GM18499 (cell line): Measurements from ENCODE around the gene GLRX.
A peak's percentile ranks its signal among the peaks of the same experiment; 100 is the strongest.

ENCODE experiments used
- ATAC-seq: cut with Tn5 transposase; IDR thresholded peaks from one replicate; pipeline ENCODE4 v1.9.1; 2021; ENCODE audit warnings: moderate number of reproducible peaks; ENCODE audit not compliant: insufficient read depth, unreplicated experiment

The GLRX gene

DNA sequence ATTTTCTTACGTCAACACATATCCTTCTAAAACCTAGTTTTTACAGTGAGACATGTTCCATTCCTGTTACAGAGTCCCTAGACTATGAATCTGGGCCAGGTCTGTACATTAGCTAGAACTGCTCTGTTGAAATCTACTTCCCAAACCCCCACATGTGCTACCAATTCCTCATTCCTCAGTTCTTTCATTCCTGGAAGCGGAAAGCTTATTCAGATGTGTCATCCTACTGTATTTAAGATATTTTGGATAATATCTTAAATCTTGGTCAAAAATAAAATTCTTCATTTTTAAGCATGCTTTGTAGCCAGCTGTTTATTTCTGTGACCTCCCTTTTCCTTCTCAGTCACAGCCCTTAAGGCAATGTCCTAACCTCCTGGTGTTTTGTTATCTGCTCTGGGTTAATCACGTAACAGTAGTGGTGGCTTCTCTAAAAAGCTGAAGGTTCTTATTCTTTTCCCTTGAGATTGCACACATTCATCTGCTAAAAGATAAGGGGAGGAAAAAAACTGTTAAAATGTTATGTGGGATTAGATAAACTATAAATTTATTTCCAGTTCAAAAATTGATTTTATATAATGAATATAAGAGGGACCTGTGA lies 35.6 kb downstream of the GLRX start:
- no peak for ATAC-seq

DNA sequence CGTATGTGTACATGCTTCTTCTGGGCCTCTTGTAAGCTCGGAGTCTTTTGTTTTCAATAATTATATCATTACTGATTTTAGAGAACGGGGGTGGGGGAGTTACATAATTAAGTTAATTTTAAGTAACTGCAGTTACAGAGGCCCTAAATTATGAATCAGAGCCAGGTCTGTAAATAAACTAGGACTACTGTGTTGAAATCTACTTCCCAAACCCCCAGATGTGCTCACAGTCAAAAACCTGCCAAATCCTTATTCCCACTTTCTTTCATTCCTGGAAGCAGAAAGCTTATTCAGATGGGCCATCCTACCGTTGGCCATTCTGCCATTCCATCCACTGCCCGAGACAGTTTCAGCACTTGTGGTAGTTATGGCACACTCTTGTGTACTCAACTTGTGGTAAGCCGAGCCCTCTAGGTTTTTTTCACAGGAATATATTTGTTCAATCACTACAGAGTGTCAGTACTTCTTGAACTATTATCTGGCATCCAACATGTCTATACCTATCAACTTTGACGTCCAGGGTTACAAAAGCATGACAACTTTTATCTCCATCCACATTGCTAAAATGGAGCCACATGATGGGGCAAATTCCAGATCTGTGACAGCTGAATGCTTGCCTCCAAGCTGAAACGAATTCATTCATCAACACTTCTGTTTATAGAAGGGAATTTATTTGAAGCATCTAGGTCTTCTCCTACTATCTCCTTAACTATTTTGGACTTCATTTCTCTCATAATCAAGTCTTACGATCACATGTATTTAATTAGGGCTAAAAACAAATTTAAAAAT lies 37.8 kb downstream of the GLRX start:
- no peak for ATAC-seq

DNA sequence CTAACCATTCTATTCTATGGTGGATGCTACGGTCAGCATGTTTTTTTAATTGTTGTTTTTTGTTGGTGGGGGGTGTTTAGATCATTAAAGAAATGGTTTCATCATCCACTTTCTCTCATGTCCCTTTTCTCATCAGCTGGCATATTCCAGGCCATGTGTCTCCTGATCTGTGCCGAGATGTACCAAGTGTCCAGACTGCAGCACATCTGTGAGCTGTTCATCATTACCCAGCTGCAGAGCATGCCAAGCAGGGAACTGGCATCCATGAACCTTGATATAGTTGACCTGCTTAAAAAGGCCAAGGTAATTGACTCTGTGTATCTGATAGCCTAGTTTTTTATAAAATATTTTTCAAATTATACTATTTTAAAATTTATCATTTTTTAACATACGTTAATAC lies 38.9 kb downstream of the GLRX start:
- ATAC-seq, result no peak

DNA sequence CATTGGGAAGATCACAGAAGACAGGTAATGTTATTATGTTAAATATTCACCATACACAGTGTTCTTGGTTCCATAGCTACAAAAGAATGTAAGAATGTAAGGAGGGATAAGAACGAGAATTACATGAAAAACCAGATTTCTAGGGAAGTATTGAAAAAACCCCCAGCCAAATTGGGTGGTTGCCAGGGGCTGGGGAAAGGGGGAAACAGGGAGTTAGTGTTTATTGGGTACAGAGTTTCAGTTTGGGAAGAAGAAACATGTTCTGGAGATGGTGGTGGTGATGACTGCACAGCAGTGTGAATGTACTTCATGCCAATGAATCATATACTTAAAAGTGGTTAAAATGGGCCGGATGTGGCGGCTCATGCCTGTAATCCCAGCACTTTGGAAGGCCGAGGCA lies 40.3 kb downstream of the GLRX start:
- no peak for ATAC-seq

DNA sequence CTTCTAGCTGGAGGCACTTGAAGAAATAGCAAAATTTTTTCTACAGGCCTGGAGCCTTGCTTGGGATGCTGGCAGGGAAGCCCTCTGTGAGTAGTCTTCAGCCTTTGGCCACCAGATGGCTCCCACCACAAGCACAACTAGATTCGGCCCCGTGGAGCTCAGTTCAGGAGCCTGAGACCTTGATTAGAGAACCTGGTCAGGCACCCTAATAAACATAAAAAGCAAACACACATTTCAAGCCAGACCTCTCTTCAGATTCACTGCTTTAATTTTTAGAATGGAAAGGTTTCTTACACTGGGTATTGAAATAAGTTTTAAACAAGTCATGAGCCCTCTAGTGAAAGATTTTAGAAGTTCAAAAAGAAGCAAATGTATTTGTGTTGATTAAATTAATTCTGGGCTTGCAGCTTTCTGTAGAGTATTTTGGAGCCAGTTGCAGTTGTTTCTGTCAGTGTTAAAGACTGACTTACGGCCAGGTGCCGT lies 41.4 kb downstream of the GLRX start:
- ATAC-seq, result peak; percentile 76

DNA sequence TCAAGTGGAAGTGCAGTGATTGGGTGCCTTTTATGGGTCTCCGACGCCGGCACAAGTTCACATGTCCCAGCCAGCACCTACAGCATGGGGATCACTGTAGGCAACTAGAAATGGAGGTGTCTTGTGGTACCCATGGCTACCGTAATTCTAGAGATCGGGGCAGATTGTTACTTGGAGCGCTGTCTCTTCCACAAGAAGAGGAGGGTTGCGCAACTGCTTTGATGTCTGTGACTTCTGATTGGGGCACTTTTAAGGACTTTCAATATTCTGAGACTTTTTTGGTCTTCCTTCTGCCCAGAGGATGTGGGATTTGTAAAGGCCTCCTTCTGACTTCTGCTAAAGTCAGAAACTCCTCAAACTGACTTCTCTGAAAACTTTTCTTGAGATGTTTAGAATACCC lies 41.9 kb downstream of the GLRX start:
- no peak for ATAC-seq

DNA sequence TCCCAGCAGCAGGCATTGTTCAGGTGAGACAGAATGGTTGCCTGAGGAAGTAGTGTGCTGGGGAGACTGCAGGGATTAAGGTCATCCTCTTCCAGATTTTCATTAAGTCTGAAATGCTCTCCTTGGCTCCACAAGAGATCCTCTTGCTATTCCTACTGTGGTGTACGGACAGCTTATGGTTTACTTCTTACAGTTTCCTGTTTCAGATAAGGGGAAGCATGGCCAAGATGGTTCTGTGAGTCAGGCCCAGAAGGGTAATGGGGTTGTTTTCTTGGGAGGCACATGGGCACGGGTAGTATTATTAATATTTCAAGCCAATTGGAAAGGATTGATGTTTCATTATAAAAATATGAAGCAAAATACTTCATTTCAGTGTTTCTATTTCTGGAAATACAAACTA lies 42.9 kb downstream of the GLRX start:
- ATAC-seq, result no peak

DNA sequence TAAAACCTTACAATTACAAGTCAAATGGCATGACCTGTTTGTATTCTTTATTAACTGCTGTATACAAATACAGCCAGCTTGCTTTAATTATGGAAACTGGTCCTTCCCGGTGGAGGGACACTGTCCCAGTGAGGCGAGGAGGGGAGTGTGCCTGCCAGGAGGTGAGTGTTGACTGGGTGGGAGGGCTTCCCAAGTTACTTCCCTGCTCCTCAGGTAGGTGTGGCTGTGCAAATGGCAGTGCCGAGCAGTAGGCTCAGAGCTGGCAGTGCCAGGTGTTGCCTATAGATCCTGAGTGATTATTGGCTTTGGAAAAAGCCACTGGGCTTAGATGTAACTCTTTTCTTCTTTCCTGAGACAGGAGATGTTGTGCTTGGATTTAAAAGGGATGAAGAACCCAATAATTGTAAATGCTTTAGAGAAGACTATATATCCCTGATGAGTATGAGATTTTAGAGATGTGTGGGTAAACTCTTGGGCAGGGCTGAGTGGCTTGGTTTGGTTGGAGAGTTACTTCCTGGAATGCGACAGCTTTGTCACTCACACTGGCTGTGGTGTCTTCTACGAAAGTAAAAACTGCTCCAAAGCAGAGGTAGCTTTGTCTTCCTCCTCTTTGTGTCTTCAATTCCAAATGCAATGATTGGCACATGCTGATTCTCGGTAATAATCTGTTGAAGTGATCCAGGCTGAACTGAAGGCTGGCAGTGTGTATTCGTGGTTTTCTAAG lies 43.7 kb downstream of the GLRX start:
- ATAC-seq, result no peak

DNA sequence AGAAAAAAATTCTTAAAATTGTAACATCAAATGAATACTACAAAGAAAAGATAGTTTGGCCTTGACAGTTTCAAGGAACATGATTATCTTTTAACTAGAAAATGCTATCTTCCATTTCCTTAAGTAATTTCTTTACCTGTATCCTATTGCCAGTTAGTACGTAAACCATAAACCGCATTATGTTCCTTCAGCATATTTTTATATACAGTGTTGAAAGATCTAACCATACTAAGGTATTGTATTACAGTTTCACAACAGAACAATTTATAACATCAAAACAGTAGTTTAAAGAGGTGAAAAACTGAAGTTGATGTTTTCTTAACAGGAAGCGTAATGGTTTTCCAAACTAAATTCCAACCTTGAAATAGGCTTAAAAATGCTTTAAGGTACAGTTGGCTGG lies 45.1 kb downstream of the GLRX start:
- ATAC-seq, result no peak

DNA sequence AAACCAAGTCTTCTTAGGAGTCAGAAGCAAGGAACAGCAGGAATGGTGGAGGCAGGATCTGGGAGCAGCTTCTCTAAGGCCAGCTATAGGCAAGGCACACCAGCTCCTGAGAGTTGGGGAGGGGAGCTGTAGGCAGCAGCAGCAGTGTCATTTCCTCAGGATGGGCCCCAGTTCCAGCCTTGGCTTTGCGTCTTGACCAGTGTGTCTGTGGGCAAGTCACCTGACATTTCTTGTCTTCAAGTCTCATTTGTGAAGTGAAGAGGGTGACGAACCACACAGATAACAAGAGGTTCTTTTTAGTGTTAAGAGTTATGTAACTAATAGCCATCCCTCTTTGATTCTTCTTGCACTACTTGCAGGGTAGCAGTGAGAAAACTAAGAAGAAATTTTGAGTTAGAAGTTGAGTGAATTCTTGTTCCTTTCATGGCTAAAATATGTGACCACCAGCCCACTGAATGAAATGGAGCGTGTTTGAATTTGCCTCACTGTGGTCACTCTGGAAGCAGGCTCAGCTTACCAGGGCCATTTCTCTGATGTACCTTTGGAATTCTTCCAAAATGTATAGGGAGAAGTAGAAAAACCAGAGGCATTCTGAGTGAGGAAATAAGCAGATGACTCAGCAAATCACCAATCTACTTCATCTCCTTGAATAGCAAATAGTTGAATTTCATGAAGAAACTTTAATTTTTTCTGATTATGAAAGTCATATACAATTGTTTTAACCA lies 49.0 kb downstream of the GLRX start:
- ATAC-seq, result no peak

DNA sequence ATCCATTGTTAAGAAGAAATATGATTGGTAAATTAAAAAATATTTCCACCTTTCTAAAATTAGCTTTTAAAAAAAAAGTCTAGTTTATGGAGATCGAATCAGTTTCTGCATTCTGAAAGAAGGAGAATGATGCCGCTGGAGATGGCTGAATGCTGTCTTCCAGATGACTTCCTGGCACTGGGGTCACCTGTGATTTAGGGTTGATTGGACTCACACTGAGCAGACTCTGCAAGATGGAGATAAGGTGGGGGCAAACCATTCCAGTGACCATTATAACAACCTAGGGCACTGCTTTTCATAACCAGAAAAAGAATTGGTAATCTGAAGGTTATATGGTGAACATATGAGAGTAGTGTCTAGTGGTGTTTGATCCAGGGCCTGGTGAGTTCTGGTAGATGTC lies 50.6 kb downstream of the GLRX start:
- ATAC-seq, result no peak

DNA sequence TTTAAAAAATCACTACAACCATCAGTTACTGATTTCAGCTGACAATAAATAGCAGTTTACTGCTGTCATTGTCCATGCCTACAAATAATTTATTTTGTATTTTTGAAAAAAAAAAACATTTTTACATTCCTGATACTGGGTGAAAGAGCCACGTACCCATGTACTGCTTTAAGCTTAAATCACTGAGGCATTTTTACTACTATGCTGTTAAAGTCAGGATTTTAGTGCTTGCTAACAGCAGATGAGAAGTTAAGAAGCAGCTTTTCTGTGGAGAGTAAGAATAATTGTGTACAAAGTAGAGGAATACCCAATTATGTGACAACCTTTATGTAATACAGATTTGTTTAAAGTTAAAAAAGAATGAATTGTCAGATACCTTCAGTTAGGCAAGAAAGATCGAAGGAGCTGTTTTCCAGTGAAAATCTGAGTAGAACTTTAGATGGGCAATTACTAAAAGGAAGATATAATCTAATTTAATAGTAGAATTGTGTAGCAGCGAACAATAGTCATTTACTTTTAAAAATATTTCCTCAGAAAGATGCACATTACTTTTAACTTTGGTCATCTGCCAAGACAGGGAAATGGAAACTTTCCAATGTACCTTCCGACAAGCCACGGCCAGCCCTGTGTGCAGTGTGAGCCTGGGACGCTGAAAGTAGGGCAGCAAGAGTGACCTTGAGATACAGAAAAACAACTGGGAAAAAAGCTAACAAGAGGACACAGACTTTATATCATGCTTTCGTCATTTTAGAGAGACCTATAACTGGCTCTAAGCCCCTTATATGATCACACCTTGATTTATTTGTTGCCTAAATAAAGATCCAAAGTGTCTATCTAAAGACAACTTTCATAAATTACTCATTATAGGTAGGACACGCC lies 51.5 kb downstream of the GLRX start:
- ATAC-seq, result no peak

DNA sequence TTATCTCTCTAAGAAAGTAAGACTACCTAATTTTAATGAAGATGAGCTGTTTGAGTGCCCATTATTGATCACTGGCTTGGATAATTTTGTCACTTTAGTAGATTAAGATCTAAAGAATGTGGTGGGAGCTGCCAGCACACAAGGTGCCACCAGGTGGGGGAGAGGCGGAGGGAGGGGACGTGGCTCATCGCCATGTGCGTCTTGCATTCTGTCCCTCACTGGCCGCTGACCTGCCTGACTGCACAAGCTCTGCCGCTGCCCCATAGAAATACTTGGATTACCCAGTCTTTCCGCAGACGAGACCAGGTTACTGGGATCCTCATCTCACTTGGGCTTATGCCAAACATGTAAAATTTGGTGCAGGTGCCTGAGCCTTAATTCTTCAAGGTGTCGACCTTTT lies 53.8 kb downstream of the GLRX start:
- ATAC-seq, result no peak

DNA sequence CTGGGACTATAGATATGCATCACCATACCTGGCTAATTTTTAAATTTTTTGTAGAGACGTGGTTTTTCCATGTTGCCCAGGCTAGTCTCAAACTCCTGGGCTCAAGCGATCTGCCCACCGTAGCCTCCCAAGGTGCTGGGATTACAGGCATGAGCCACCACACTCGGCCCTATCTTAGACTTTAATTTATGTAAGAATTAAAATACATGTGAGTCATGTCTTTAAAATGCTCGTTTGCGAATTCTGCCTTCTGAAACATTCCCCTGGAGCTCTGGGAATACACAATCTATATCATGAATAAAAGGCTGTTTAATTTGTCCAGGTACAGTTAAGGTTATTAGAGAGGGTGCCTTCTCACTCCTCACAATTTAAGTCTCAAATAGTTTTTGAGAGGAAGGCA lies 58.6 kb downstream of the GLRX start:
- ATAC-seq, result no peak
